Ovary (tissue), 3 donors: ENCODE measurements around the gene ADNP2.

Experiments used
- EP300 ChIP-seq: sonication (generic); formaldehyde crosslinking; IDR thresholded peaks from one replicate; pipeline ENCODE4 v1.6.1; 2017; ENCODE audit warnings: antibody characterized with exemption
- POLR2A ChIP-seq: fragments of 450-650 bp; IDR thresholded peaks from one replicate; pipeline ENCODE4 v1.6.1; 2017; ENCODE audit warnings: antibody characterized with exemption, mild to moderate bottlenecking, moderate library complexity
- TF ChIP-seq, protein P1 (sequence below), 3 donors: fragments of 450-650 bp in 2 of 3; fragments of 200-600 bp in 1 of 3; IDR thresholded peaks; one replicate each; pipeline versions ENCODE4 v1.5.1 to v1.8.0; 2016 to 2022; ENCODE audit warnings: antibody characterized with exemption in 3 of 3, mild to moderate bottlenecking in 1 of 3
- donor health status: DM: no; HTN: no; CAD: no.

DNA sequence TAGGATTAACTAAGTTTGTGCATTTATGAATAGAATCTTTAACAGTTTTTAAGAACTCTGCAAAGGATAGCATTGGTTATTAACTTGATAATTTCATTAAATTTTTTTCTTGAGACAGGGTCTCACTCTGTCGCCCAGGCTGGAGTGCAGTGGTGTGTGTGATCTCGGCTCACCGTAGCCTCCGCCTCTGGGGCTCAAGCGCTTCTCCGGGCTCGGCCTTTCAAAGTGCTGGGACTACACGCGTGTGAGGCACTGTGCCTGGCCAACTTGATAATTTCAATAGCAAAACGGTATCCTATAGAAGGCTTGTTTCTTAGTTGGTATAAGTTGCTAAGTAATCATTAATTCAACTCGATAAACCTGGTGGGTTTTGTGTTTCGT is 38.0 kb downstream of the ADNP2 start:
- no peak for TF ChIP-seq POLR2A
- TF ChIP-seq, protein P1, sequence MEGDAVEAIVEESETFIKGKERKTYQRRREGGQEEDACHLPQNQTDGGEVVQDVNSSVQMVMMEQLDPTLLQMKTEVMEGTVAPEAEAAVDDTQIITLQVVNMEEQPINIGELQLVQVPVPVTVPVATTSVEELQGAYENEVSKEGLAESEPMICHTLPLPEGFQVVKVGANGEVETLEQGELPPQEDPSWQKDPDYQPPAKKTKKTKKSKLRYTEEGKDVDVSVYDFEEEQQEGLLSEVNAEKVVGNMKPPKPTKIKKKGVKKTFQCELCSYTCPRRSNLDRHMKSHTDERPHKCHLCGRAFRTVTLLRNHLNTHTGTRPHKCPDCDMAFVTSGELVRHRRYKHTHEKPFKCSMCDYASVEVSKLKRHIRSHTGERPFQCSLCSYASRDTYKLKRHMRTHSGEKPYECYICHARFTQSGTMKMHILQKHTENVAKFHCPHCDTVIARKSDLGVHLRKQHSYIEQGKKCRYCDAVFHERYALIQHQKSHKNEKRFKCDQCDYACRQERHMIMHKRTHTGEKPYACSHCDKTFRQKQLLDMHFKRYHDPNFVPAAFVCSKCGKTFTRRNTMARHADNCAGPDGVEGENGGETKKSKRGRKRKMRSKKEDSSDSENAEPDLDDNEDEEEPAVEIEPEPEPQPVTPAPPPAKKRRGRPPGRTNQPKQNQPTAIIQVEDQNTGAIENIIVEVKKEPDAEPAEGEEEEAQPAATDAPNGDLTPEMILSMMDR (IDR thresholded peaks at IDR 0.05) = no peak
- TF ChIP-seq EP300 = no peak
